Caki2 (cell line): ENCODE results near the gene RTP2. TPM values are rescaled to one million over a fixed set of nuclear protein-coding genes. Genes with fewer than 3 reads are reported as not detected.

Source experiments
- DNase-seq: peaks from one replicate; pipeline ENCODE4 v3.0.0-alpha.2; 2015; ENCODE audit warnings: low read depth
- in situ Hi-C: cut with HindIII; loops from 2 replicates; pipeline ENCODE4 v1.10.0; 2016; ENCODE audit warnings: low sequenced_read_pairs, low pct_unique_long_range_greater_than_20kb, mixed read lengths
- total RNA-seq: library from RNA; depleted of rRNA; stranded (reverse); fragments of >200 nt; shearing (Covaris generic); gene quantifications from 2 replicates; pipeline ENCODE4 v1.2.3, GENCODE V29; 2014; ENCODE audit warnings: low replicate concordance

RTP2 gene
- total RNA-seq, 1 experiment from 2014 or later = 0.30 TPM

GRCh38 chr3:187725224-187725623, 22.9 kb upstream of the RTP2 start:
- DNase-seq = no peak
- in situ Hi-C loops = no loop called here

GRCh38 chr3:187722206-187722612, 19.9 kb upstream of the RTP2 start:
- in situ Hi-C loops = no loop called here

GRCh38 chr3:187721055-187721454, 18.7 kb upstream of the RTP2 start:
- DNase-seq = no peak
- in situ Hi-C loops = no loop called here

More at GRCh38 chr3:187722206-187722612, 19.9 kb upstream of the RTP2 start:
- DNase-seq = no peak

GRCh38 chr3:187720337-187720670, 17.9 kb upstream of the RTP2 start:
- DNase-seq = no peak
- in situ Hi-C loops = no loop called here

GRCh38 chr3:187719628-187720336, 17.4 kb upstream of the RTP2 start:
- in situ Hi-C loops = no loop called here
- no peak for DNase-seq

- in situ Hi-C loops = no loop called here
- DNase-seq = no peak
Observed at GRCh38 chr3:187718802-187719201, 16.4 kb upstream of the RTP2 start.

- no peak for DNase-seq
- in situ Hi-C loops = no loop called here
Observed at GRCh38 chr3:187717572-187717971, 15.2 kb upstream of the RTP2 start.

- in situ Hi-C loops = no loop called here
- DNase-seq = peak; percentile 66
Observed at GRCh38 chr3:187714404-187714979, 12.1 kb upstream of the RTP2 start.

GRCh38 chr3:187713504-187713903, 11.1 kb upstream of the RTP2 start:
- in situ Hi-C loops = no loop called here

GRCh38 chr3:187709155-187709554, 6.8 kb upstream of the RTP2 start:
- in situ Hi-C loops = no loop called here
- DNase-seq = no peak

More at GRCh38 chr3:187713504-187713903, 11.1 kb upstream of the RTP2 start:
- DNase-seq = peak; percentile 59

- no peak for DNase-seq
- in situ Hi-C loops = no loop called here
Observed at GRCh38 chr3:187708696-187709095, 6.3 kb upstream of the RTP2 start.

GRCh38 chr3:187706971-187707370, 4.6 kb upstream of the RTP2 start:
- in situ Hi-C loops = no loop called here
- no peak for DNase-seq

- in situ Hi-C loops = no loop called here
- no peak for DNase-seq
Observed at GRCh38 chr3:187705164-187705563, 2.8 kb upstream of the RTP2 start.

- DNase-seq = no peak
Observed at GRCh38 chr3:187700249-187700648, 2.1 kb downstream of the RTP2 start.

GRCh38 chr3:187698499-187699399, 3.6 kb downstream of the RTP2 start:
- in situ Hi-C loops = loop anchor here (25.0 kb wide), 1 partner anchor 486 kb away; no protein-coding TSS in a partner anchor
- no peak for DNase-seq

More at GRCh38 chr3:187700249-187700648, 2.1 kb downstream of the RTP2 start:
- in situ Hi-C loops = no loop called here

GRCh38 chr3:187696021-187696420, 6.3 kb downstream of the RTP2 start:
- DNase-seq = no peak
- in situ Hi-C loops = loop anchor here (25.0 kb wide), 1 partner anchor 484 kb away; no protein-coding TSS in a partner anchor

- in situ Hi-C loops = loop anchor here (25.0 kb wide), 1 partner anchor 483 kb away; no protein-coding TSS in a partner anchor
- no peak for DNase-seq
Observed at GRCh38 chr3:187695449-187695848, 6.9 kb downstream of the RTP2 start.

GRCh38 chr3:187694801-187695200, 7.6 kb downstream of the RTP2 start:
- DNase-seq = no peak
- in situ Hi-C loops = loop anchor here (25.0 kb wide), 1 partner anchor 482 kb away; no protein-coding TSS in a partner anchor

GRCh38 chr3:187693431-187693830, 8.9 kb downstream of the RTP2 start:
- DNase-seq = no peak
- in situ Hi-C loops = loop anchor here (25.0 kb wide), 1 partner anchor 481 kb away; no protein-coding TSS in a partner anchor
